GM18868 (cell line): ENCODE measurements around the gene RSPH3.
"Not testable (repeated sequence)": the region's sequence is repeated elsewhere in the genome, so short reads cannot be mapped to it uniquely, and the experiment has no call there.

Experiments
- ATAC-seq: cut with Tn5 transposase; IDR thresholded peaks from one replicate; pipeline ENCODE4 v1.9.1; 2021; ENCODE audit warnings: mild to moderate bottlenecking, moderate library complexity; ENCODE audit not compliant: unreplicated experiment

Gene RSPH3

GRCh38 chr6:159030168-159030567 is 30.2 kb upstream of the RSPH3 start:
- no peak for ATAC-seq

- not testable (repeated sequence) for ATAC-seq
These were observed 25.2 kb upstream of the RSPH3 start for GRCh38 chr6:159025224-159025623.

GRCh38 chr6:159023893-159024292 is 23.9 kb upstream of the RSPH3 start:
- no peak for ATAC-seq

GRCh38 chr6:159020011-159020410 is 20.0 kb upstream of the RSPH3 start:
- no peak for ATAC-seq

- ATAC-seq: peak; percentile 78
These were observed 18.0 kb upstream of the RSPH3 start for GRCh38 chr6:159017757-159018559.

GRCh38 chr6:159014406-159014805 is 14.4 kb upstream of the RSPH3 start:
- ATAC-seq: no peak

- ATAC-seq: no peak
These were observed 13.2 kb upstream of the RSPH3 start for GRCh38 chr6:159013229-159013628.

GRCh38 chr6:159012201-159012600 is 12.2 kb upstream of the RSPH3 start:
- ATAC-seq: no peak

- ATAC-seq: not testable (repeated sequence)
These were observed 10.1 kb upstream of the RSPH3 start for GRCh38 chr6:159010037-159010612.

- ATAC-seq: peak; percentile 76
These were observed 8.8 kb upstream of the RSPH3 start for GRCh38 chr6:159008656-159009288.

GRCh38 chr6:159007510-159007909 is 7.5 kb upstream of the RSPH3 start:
- no peak for ATAC-seq

- ATAC-seq: no peak
These were observed 5.4 kb upstream of the RSPH3 start for GRCh38 chr6:159005436-159005835.

GRCh38 chr6:159004592-159004991 is 4.6 kb upstream of the RSPH3 start:
- ATAC-seq: no peak

GRCh38 chr6:159002432-159003155 is 2.6 kb upstream of the RSPH3 start:
- ATAC-seq: no peak

GRCh38 chr6:158999154-158999665 is 792 bp downstream of the RSPH3 start:
- ATAC-seq: peak; percentile 30

- no peak for ATAC-seq
These were observed 3.1 kb downstream of the RSPH3 start for GRCh38 chr6:158996856-158997255.

GRCh38 chr6:158993639-158994038 is 6.4 kb downstream of the RSPH3 start:
- no peak for ATAC-seq

GRCh38 chr6:158991017-158991723 is 8.8 kb downstream of the RSPH3 start:
- no peak for ATAC-seq

- ATAC-seq: not testable (repeated sequence)
These were observed 10.3 kb downstream of the RSPH3 start for GRCh38 chr6:158989711-158990110.

GRCh38 chr6:158988477-158988876 is 11.5 kb downstream of the RSPH3 start:
- ATAC-seq: no peak

GRCh38 chr6:158987657-158988056 is 12.3 kb downstream of the RSPH3 start:
- no peak for ATAC-seq
